Left renal cortex interstitium (tissue), 4 donors: ENCODE data around the gene GPC5. TPM values are rescaled to one million over a fixed set of nuclear protein-coding genes. Genes with fewer than 3 reads are reported as not detected.
"Not testable (repeated sequence)": the region's sequence is repeated elsewhere in the genome, so short reads cannot be mapped to it uniquely, and the experiment has no call there.

ENCODE experiments used
- DNase-seq, 4 donors: peaks; one replicate each; pipeline ENCODE4 v3.0.0-alpha.2; 2013; ENCODE audit warnings: low read depth in 4 of 4, low spot score in 2 of 4, missing footprints in 1 of 4
- polyA plus RNA-seq, 4 donors: library from polyadenylated mRNA; unstranded; fragments of 120-200 nt; gene quantifications; one replicate each; pipeline ENCODE4 v1.2.1, GENCODE V29; 2013; ENCODE audit not compliant: insufficient read length in 4 of 4

The GPC5 gene
- polyA plus RNA-seq, 4 donors, result 3.1 to 8.6 (median 3.8) TPM

- no peak for DNase-seq
Measured at GRCh38 chr13:91368676-91369440, 29.6 kb upstream of the GPC5 start.

- DNase-seq, result no peak
Measured at GRCh38 chr13:91369441-91369831, 29.0 kb upstream of the GPC5 start.

- no peak for DNase-seq
Measured at GRCh38 chr13:91370501-91370900, 27.9 kb upstream of the GPC5 start.

DNA sequence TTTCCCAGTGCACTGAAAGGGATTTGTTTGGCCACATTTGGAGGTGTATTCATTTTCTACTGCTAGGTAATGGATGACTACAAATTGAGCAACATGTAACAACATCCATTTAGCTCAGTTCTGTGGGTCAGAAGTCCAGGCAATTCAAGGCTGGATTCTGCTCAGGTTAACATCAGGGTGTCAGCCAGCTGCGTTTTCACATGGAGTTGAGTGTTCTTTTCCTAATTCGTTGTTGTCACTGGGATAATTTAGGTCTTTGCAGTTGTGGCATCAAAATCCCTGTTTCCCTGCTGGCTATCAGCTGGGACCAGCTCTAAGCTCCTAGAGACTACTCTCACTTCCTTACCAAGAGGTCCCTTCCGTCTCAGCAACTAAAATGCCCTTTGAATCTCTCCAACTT is 25.5 kb upstream of the GPC5 start:
- no peak for DNase-seq

- DNase-seq, result no peak
Measured at GRCh38 chr13:91375116-91375729, 23.2 kb upstream of the GPC5 start.

DNA sequence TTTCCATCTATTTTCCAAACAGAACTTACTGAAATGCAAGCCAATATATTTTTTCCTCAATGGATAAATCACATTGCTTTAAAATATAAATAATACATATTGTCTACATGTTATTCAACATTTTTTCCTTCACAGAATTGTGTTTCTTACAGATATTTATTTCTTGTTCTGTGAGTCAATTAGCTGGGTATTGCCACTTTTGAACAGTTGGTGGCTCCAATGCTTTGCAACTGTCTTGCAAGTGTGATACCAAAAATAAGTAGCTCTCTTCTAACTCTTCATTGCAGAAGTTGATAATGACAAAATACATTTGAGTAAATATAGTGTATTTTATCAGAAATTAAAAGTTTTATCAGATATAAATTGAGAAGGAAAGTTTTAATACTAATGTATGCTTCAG is 17.1 kb upstream of the GPC5 start:
- DNase-seq, result no peak

DNA sequence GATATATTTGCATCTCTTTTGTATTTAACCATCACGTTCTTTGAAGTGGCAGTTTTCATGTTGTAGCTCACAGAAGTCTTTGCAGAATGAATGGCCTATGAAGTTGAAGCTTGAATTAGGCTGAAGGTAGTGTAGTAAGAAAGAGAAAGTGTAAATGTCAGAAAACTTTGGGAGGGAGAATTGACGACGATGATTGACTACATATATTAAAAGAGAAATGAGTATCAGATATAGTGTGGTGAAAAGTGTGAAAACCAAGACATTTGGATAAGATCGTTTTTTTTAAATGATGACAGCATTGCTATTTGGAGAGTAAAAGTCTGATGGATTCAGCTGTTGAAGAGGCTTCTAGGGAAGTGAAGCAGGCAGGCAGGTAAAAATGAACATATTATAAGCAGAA is 14.6 kb upstream of the GPC5 start:
- DNase-seq, result no peak

GRCh38 chr13:91384896-91385295 is 13.5 kb upstream of the GPC5 start:
- DNase-seq, result no peak

- DNase-seq, result no peak
Measured at GRCh38 chr13:91389186-91389585, 9.2 kb upstream of the GPC5 start.

GRCh38 chr13:91397595-91397994 is 826 bp upstream of the GPC5 start:
- DNase-seq, result no peak

- no peak for DNase-seq
Measured at GRCh38 chr13:91399189-91400062, 1.0 kb downstream of the GPC5 start.

- no peak for DNase-seq
Measured at GRCh38 chr13:91400063-91400399, 1.6 kb downstream of the GPC5 start.

DNA sequence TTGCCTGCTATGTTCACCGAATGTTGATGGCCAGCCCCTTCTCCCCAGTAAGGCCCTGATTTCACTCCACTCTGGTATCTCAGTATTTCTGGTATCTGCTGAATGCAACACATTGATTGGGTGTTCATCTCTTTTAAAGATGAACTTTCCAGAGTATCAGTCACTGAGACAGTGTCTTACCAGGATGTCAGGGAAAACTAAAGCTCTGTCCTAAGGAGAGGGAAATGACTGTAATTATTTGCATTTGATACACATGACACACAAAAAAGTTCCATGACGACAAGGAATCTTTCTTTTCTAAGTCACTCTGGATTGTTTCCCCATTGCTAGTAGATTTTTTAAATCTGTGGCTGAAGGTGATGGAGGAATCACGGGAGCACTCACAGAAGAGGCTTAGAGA is 2.2 kb downstream of the GPC5 start:
- DNase-seq, result no peak

DNA sequence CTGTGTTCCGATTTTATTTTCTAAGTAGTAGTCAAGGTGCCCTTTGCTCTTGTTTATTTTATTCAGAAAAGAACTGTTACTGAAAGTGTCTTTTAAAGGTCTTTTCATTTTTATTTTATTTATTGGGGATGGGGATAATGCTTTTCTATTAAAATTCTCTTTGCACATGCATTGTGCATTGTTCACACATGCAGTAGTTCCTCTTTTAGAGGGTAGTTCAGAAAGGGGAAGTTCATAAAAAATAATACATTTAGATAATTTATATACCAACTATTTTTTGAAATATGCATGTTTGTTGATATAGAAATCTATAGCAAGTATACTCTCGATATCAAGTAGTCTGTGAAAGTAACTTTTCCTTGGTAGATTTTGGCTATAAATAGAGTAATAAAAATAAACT is 3.5 kb downstream of the GPC5 start:
- no peak for DNase-seq

DNA sequence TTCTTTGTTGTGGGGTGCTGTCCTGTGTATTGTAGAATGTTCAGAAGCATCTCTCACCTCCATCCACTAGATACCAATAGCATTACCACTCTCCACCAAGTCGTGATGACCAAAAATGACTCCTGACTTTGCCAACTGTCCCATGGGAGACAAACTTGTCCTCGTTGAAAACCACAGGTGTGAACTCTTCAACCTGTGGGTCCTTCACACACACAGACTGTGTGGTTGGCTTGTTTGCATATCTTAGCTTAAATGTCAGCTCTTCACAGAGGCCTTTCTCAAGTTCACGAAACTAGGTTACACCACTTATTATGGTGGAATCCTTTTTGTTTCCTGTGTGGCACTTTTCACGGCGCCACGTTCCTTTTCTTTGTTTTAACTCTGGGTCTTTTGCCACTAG is 6.8 kb downstream of the GPC5 start:
- DNase-seq, result no peak

GRCh38 chr13:91406619-91407018 is 8.2 kb downstream of the GPC5 start:
- DNase-seq, result no peak

DNA sequence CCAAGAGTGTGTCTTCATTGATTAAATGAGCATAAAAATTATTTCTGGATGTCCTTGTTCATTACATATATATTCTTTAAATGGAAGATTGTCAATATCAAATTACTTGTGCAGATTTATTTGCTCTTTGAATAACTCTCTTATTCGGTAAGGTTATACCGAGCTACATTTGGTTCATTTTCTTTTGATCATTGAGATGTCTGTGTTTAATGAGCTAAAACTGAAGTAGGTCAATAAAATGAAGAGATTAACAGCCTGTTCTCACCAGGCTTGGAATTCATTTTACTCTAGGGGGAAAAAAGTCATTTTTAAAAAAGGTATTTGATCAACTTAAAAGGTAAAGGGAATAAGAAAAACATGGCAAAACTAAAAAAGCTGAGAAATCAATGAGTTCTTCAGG is 10.6 kb downstream of the GPC5 start:
- no peak for DNase-seq

DNA sequence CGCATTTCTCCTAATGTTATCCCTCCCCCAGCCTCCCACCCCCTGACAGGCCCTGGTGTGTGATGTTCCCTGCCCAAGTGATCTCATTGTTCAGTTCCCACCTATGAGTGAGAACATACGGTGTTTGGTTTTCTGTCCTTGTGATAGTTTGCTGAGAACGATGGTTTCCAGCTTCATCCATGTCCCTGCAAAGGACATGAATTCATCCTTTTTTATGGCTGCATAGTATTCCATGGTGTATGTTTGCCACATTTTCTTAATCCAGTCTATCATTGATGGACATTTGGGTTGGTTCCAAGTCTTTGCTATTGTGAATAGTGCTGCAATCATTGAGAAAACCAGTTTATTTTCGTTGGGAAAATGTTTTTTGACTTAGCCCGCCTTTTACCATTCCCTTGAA is 18.2 kb downstream of the GPC5 start:
- DNase-seq, result not testable (repeated sequence)

- no peak for DNase-seq
Measured at GRCh38 chr13:91417660-91418325, 19.4 kb downstream of the GPC5 start.

- no peak for DNase-seq
Measured at GRCh38 chr13:91426913-91427312, 28.5 kb downstream of the GPC5 start.

GRCh38 chr13:91438674-91439073 is 40.3 kb downstream of the GPC5 start:
- not testable (repeated sequence) for DNase-seq
